GM12892 (cell line): ENCODE data around the gene PRDM16.

Source experiments
- POLR2A ChIP-seq: IDR thresholded peaks from 2 replicates; pipeline ENCODE4 v1.6.1; 2011; ENCODE audit warnings: low read depth, low read length, control low read depth
- POLR2AphosphoS5 ChIP-seq: IDR thresholded peaks from 2 replicates; pipeline ENCODE4 v1.6.1; 2011; ENCODE audit warnings: low read depth, low read length, control low read depth
- TAF1 ChIP-seq: IDR thresholded peaks from 2 replicates; pipeline ENCODE4 v1.6.1; 2011; ENCODE audit warnings: low read depth, mild to moderate bottlenecking, control low read depth, low read length, borderline replicate concordance

- TF ChIP-seq POLR2A (no peak), TAF1 (no peak), POLR2AphosphoS5 (no peak)
Measured at GRCh38 chr1:3070644-3071564, 1.9 kb downstream of the PRDM16 start.
